CD4-positive, alpha-beta T cell treated with Interleukin-2 at 100 ng/mL for 4 hours (primary cell): ENCODE measurements around the gene BACH2.

Source experiments
- DNase-seq: peaks from one replicate; pipeline ENCODE4 v3.0.0-alpha.2; 2020; ENCODE audit warnings: low spot score

BACH2 gene

DNA sequence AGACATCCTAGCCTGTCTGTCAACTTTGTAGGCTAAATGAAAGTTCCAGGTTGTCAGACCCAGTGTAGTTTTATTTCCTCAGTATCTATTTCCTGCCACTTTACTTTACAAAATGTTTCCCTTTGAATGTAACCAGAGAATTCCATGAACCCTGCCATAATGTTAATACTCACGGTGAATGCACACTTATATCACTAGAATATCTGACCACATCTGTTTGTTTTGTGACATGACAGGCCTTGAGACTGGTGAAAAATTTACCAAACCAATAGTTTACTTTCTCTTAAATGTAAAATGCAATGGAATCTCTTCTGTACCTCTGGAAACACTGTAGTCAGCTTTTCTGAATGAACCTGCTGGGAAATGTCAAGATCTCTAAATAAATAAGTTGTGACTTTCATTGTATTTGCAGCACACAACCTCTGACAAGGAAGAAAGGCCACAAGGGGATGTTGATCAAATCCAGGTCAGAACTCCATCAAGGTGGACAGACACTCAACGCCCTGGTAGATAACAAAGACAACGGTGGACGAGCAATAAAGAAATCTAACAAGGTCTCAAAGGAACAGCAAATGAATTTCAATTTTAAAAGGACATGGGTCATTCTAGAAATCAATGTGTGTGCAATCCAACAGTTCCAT lies 59.2 kb downstream of the BACH2 start:
- no peak for DNase-seq

DNA sequence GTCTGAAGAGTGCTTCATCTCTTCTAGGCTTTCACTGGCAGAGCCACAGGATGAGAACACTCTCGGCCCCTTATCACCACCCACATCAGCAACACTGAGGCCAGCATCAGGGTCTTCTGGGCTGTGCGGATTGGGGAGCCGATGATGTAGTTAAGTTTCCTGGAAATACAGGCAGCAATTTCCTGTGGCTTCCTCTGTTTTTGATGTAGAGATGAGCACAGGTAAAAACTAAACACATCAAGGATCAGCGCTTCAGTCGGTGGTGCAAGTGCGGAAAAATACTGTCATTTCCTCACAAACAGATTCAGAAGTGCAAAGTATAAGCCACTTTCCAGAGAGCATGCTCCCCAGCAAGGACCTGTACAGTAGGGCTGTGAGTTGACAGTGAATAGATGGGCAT lies 62.6 kb downstream of the BACH2 start:
- peak; percentile 87 for DNase-seq

- no peak for DNase-seq
Observed at GRCh38 chr6:90233213-90233612, 63.4 kb downstream of the BACH2 start.

DNA sequence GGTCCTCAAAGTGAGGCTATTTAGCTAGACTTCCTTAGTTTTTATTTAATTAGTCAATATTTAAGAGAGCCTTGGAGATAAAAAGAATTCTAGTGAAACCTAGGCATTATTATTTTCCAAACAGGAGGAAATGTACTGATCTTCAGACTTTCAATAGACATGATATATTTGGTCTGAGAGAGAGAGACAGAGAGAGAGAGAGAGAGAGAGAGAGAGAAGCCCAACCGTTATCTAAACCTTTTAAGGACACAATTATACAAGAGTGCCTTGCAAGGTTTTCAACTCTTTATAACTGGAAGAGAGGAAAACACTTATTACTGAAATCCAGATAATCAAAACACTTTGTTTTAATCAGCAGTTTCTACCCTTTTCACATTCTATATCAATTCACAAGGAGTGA lies 64.8 kb downstream of the BACH2 start:
- no peak for DNase-seq

- no peak for DNase-seq
Observed at GRCh38 chr6:90231308-90231707, 65.3 kb downstream of the BACH2 start.

DNA sequence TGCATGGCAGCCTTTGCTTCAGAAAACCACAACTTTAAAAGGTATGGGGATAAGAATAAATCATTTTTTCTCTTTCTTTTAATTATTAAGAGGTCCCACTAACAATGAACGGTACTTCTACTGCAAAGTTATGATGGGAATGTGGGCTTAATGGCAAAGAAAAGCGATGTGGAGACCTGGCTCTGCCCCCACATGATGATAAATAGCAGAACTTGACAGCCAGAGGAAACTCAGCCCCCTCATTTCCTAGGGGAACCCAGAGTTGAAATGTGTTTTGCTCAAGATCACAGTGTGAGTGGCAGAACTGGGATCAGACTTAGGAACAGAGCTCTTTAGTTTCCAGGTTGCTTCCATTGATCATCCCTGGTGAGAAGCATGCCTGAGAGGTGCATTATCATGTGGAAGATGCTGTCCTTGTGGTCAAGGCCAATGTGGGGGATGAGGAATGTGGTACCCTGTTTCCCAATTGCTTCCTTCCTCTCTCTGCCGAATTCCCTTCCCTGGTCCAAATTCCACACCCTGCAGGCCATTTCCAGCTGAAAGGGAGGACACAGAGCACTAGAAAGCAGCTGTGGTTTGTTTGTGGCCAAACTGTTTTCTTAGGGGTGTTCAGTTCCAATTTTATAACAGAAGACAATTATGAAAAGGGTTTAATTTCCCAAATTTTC lies 66.0 kb downstream of the BACH2 start:
- DNase-seq: no peak

GRCh38 chr6:90229331-90230010 lies 67.2 kb downstream of the BACH2 start:
- DNase-seq: no peak

GRCh38 chr6:90227673-90228072 lies 69.0 kb downstream of the BACH2 start:
- DNase-seq: no peak

- DNase-seq: no peak
Observed at GRCh38 chr6:90227213-90227612, 69.4 kb downstream of the BACH2 start.

DNA sequence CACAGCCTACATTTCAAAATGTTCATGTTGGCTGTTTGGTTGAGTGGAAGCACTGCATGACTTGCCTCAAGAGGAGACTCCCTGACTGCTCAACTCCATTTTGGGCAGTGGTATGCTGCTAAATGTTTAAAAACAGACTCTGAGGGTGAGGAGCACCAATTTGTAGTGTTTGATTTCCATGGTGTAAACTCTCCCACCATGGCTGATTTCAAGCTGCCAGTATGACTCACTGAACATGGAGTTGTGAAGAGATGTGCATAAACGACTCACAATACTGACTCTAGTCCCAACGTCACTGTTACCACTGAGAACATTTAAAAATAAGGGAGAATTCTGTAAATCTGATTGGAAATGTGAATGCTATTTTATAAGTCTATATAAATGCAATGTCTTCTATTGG lies 70.4 kb downstream of the BACH2 start:
- DNase-seq: peak; percentile 22

DNA sequence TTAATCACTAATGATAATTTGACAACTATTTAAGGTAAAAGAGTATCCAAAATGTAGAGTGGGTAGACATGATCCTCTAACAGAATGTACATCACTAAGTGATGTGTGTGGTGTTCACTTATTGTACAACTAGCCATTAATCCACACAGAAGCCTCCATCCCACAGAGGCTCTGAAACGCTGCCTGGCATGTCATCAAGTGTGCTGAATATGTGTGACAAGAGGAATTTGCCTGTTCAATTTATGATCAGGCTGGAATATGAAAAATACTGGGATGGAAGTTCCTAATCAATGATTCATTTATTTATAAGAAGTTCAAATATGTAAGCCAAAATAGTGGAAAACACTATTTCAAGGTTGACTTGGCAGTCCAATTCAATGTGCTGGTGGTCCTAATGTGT lies 72.4 kb downstream of the BACH2 start:
- DNase-seq: no peak

DNA sequence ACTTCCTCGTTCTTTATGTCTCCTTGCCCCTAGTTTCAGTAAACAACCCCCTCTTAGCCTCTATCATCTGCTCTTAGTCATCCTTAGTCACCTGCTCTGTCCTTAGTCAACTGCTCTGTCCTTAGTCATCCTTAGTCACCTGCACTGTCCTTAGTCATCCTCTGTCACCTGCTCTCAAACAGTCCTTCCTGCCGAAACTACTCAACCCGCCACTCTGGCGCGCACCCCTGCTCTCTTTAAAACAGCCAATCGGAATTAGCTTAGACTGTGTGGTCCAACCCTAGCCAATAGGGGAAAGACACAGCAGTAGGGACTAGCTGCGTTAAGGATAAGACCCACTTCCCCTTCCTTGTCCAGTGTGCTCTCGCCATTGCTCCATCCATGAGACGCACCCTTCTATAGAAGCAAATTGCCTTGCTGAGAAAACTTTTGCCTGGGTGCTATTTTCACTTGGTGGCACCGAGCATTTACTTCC lies 73.9 kb downstream of the BACH2 start:
- DNase-seq: peak; percentile 52

DNA sequence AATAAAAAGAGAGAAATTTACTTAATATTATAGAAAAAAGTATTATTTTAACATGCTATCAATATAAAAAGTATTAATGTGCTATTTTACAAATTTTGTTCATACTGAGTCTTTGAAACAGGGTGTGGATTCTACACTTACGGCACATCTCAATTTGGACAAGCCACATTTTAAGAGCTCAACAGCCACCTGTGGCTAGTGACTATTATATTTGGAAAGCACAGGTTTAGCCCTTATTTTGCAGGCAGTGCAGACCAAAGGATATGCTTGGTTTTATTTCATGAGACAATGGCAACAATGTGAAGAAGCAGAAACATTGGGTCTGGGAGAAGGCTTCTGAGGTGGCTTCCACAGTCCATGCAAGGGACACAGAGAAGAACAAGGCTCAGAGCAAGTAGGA lies 74.6 kb downstream of the BACH2 start:
- no peak for DNase-seq

GRCh38 chr6:90221403-90221802 lies 75.2 kb downstream of the BACH2 start:
- no peak for DNase-seq

DNA sequence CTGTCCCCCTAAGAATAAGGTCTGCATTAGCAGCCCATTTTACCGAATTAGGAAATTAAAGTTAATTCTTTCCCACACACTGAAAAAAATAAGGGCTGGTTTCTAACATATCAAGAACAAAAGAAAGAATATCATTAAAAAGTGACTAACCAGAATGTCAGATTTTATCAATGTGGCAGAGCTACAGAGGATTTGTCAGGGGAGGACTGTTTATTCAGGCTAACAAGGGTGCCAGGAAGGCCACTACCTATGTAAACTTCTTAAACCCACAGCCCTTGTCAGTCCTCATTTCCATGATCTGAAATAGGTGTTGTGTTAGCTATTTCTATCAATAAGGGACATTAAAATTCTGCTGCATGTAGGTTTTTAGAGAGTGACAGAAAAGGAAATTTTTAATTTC lies 76.4 kb downstream of the BACH2 start:
- no peak for DNase-seq

- no peak for DNase-seq
Observed at GRCh38 chr6:90219209-90219985, 77.2 kb downstream of the BACH2 start.

- DNase-seq: no peak
Observed at GRCh38 chr6:90218959-90219208, 77.8 kb downstream of the BACH2 start.

DNA sequence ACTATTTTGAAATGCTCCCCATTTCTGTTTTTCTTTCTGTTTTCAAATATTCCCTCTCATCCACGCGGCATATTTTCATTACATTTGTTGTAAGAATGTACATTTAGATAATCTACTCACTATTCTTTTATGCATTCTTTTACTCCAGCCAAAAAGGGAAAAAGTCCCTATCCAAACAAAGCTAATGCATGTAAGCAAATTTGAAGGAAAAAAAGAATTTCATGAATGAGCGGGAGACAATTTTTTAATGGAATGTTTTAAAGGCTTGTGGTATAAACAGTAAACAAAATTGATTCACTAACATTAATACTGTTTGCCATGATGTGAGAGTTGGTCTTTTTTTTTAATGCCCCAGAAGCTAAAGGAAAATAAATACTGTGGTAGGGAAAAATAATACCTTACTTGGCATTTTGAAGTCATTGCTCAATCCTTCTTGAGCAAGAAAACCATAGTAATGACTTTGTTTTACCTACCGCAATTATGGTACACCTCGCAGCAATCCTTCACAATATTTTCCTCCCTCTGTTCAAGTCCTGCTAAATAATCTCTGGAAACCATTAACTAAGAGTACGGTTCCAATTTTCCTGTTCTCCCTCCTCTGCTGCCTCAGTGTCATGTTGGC lies 79.0 kb downstream of the BACH2 start:
- no peak for DNase-seq

- DNase-seq: no peak
Observed at GRCh38 chr6:90216072-90216977, 80.3 kb downstream of the BACH2 start.

DNA sequence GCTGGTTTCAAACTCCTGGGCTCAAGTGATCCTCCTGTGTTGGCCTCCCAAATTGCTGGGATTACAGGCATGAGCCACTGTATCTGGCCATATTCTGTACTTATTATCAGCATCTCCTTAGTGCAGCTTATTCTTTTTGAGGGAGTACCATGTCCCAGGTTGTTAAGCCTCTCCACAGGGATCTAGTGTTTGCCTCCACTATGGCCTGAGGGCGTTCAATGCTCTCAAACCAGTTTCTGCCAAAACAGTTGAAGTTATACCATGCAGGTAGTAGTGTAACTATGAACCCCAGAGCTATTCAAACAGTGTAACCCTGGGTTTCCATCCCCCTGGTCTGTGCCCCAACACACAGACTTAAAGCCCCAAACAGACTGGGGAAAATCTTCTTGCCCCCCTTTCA lies 81.7 kb downstream of the BACH2 start:
- DNase-seq: no peak

DNA sequence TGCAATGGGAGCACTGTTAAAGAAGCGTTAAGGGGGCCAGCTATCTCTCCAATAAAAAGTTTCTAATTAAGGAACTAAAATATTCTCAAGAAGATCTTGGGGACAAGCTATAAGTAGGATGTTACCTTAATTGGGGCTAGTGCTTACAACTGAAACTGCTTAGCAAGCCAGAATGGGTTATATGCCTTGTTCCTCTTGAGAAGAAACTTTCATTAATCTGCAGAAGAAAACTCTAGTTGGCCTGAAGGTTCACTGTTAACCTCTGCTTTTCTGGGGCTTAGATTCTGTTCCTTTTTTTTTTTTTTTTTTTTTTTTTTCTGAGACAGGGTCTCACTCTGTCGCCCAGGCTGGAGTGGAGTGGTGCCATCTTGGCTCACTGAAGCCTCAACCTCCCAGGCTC lies 82.2 kb downstream of the BACH2 start:
- no peak for DNase-seq
